D341Med (cell line): ENCODE data around the gene TPBGL.
A peak's percentile ranks its signal among the peaks of the same experiment; 100 is the strongest.

Source experiments
- DNase-seq: peaks from one replicate; pipeline ENCODE4 v3.0.0; 2012; ENCODE audit warnings: low spot score

The TPBGL gene

DNA sequence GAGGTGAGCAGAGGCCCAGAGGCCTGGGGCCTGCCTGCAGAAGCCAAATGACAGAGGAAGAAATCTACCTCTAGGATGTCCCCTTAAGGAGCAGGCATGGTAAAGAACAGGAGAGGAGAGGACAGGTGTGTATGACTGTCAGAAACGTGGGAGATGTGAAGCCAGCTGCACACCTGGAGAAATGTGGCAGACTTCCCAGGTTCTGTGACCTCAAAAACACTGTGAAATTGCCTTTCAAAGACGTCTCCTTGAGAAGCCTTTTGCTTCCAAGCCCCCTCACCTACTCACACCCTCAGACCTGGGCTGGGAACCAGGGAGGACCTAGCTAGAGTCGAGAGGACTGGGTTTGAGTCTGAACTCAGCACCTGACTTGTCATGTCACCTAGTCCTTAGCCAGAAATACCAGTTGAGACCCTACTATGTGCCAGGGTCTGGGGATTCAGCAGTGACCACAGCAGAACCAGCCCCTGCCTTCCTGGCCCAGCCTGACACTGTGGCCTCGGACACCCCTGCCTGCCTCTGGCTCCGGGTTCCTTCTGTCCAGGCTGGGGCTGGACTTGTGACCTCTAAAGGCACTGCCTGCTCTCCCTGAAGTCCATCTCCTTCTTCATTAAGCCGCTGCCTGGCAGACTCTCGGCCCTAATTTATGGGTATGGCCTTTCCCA lies 5.6 kb downstream of the TPBGL start:
- no peak for DNase-seq

DNA sequence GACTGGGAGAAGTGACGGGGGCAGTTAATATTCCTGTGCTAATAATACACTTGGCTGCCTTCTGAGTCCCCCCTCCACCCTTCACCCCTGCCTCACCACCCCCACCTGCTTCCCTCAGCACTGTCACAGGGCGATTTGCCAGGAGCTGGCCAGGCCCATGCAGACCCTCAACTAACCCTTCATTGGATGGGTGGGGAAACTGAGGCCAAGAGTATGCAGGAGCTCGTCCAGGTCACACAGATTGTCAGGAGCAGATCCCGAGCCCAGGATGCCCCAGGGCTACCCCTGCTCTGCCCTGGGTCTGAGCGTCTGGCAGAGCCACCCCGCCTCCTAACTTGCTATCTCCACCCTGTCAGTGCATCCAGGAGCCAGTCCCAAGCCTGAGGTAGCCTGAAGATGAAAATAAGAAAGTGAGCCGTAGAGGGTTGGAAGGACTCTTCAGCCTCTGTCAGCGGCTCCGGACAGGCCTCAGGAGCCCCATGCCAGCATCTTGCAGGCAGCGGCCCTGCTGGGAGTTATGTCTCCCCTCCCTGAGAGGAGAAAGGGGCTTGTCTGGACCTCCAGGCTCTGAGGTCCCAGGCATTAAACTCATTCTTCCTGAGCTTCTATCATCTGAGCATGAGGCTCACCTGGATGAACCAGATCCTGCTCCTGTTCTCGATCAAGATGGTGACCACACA lies 6.2 kb downstream of the TPBGL start:
- no peak for DNase-seq

DNA sequence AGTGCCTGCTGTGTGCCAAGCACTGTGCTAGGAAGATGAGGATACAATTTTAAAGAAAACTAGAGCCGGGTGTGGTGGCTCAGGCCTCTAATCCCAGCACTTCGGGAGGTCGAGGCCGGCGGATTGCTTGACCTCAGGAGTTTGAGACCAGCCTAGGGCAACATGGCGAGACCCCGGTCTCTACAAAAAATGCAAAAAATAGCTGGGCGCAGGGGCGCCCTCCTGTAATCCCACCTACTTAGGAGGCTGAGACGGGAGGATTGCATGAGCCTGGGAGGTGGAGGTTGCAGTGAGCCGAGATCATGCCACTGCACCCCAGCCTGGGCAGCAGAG lies 8.3 kb downstream of the TPBGL start:
- DNase-seq = no peak

DNA sequence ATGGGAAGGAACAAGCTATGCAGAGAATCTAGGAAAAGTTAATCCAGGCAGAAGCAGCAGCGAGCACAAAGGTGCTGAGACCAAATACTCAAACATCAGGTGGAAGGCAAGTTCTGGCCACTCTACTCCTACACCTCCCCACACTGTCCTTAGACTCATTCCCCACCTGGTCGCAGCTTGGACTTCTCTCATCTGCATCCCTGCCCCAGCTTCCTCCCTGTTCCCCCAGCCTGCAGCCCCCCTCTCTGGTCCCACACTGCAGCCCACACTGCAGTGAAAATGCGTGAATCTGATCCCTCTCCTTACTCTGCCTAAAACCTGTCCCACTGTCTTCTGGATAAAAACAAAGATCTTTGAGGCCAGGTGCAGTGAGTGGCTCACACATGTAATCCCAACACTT lies 9.1 kb downstream of the TPBGL start:
- DNase-seq = no peak

DNA sequence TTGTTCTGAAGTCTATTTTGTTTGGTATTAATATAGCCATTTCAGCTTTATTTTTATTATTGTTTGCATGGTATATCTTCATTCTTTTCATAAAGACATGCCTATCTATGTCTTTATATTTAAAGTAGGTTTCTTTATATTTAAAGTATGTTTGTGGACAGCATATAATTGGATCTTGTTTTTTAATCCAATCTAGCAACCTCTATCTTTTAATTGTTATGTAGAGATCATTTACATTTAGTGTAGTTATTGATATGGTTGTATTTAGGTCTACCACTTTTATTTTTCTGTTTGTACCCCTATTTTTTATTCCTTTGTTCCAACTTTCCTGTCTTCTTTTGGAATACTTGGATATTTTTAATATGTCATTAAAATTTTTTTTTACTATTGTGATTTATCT lies 13.8 kb downstream of the TPBGL start:
- no peak for DNase-seq

DNA sequence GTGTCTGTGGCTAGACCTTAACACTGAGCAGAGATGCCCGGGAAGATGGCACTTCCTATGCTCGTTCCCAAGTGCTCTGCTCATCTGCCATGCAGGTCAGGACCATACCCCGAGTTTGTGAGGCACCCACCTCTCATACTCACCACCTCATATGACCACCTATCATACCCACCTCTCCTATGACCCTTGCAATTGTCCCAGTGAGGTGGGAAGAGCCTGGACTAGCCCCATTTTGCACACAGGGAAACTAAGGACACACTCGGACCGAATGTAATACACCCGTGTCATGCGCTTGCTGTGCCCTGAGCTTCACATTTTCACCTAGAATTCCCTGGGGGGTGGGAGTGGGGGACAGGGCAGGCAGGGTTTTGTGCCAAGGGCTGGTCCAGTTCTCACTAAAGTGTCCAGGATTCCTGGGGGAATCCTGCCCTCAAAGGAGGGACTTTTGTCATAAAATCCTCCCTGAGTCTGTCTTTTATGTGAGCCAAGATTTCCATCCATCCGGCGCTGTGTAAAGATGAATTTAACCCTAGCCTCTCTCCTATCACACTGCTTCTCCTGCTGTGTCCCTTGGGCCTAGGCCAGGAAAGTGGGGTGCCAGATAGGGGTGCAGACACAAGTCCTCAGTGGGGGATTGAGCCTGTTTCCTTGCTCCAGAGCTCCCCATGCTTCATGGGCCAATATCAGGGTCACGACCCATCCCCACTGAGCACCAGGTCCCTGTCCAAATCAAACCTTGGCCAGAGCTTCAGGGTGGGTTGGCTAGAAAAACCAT lies 20.0 kb downstream of the TPBGL start:
- DNase-seq = no peak

DNA sequence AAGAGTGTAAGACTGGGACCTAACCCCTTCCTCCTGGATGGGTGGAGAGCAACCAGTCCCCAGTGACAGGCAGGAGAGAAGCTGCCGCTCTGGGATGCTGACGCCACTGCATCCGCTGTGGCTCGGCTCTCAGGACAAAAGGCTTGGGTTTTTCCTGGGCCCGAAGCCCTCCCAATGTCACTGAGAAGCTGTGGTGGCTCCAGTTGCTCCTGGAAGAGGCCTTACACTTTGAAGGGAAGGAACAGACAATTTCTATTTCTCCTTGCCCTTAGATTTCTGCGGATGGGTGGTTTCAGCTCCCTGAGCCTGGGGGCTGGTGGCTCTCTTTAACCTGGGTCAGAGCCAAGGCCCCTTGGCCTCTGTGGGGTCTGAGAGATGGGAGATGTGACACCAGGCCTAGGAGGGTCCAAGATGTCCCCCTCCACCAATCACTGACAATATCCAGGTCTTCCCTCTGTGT lies 21.4 kb downstream of the TPBGL start:
- no peak for DNase-seq

DNA sequence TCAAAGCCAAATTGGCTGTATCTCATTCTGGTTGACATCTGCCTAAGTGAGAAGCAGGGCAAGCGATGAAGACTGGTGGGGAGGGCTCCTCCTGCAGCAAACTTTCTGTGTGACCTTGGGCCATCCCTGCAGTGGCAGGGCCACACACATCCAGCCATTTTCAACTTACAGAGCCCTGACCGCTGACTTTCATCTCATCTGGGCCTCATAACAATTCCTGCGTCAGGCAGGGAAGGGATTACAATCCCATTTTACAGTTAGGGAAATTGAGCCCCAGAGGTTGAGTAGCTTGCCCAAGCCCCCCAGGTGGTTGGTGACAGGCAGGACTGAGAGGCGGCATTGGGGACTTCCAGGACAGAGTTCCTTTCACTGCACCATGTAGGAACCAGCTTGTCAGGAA lies 21.9 kb downstream of the TPBGL start:
- DNase-seq = no peak

DNA sequence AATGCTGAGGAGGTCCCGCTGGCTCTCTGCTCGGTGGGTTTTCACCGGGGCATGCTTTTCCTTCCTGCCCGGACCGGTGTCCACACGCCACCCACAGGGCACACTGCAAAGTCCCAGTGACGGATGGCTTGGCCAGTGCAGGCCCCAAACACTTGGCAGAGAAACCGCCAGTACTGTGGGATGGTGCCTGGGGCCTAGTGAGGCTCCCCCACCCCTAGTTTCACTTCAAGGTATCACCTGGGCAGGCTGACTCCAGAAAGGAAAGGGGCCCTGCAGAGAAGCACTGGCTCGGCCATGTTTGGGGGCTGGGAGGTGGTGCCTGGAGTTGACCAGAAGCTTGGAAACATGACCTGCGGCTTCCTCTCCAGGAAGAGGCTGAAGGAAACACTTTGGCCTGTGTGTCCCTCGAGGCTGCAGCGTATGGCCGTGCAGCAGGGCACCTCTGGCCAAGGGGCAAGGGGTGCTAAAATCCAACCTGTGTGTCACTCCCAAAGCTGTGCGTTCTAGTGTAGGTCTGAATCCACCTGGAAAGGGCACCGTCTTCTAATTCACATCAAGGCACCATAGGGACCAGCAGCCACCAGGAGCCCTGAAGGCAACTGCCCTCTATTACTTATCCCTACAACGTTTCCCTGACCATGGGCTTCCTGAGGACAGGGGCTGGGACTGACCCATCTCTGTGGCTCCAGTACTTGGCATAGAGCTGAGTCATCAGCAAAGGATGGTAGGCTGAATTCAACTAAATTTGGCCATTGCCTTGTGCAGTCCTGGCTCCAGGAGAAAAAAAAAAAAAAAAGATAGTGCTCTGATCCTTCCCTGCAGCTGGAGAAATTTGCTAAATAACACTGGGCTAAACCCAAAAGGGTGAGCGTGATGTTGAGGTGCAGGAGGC lies 22.6 kb downstream of the TPBGL start:
- DNase-seq = no peak

DNA sequence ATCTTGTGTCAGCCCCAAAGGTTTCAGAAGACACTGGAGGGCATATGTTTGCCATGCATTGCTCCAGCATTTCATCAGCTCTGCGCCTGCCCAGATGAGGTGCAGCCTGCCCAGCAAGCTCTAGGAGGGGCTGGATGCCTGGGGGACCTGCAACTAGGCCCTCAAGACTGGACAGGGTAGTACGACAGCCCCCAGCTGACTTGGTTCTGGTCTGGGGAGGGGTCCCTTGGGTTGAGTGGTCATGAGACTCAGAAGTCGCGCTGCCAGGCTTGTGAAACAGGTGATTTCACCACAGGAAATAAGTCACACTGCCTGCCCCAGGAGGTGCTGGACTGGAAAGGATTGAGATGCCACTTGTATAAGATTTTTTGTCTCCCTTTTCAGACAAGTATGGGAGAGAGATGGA lies 23.4 kb downstream of the TPBGL start:
- no peak for DNase-seq

DNA sequence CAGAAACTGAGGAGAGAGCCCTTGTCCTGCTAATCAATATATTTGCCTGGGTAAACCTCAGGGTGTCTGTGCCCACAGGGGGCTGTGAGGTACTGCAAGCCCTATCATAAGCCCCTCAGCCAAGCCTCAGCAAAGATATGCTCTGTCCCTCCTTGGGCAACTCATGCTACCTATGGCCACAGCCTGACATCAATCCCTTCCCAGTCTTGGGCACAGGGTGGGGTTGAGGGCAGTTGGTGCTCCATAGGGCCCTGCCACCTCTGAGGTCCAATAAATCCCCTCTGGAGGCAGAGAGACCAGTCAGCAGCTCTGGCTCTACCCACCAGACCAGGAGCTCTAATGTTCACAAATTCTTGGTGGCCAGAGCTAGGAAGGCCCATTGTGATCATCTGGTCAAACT lies 23.8 kb downstream of the TPBGL start:
- no peak for DNase-seq

DNA sequence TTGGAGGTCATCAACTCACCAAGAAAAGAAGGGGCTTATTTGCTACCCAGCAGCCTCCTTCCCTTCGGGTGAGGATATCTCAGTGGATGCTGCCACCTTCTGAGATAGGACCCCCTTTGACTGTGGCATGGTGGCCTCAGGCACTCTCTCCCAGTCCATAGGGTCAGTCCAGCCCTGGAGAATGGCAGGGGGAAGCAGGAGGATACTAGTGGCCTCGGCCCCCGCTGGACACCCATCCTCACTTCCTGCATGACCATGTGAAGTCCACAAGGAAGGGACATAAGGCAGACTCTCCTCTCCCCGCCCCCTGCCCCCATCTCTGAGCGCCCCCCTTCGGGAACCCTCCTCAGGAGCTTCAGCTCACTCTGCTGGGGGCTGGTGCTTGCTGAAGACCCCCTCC lies 24.4 kb downstream of the TPBGL start:
- DNase-seq = no peak

DNA sequence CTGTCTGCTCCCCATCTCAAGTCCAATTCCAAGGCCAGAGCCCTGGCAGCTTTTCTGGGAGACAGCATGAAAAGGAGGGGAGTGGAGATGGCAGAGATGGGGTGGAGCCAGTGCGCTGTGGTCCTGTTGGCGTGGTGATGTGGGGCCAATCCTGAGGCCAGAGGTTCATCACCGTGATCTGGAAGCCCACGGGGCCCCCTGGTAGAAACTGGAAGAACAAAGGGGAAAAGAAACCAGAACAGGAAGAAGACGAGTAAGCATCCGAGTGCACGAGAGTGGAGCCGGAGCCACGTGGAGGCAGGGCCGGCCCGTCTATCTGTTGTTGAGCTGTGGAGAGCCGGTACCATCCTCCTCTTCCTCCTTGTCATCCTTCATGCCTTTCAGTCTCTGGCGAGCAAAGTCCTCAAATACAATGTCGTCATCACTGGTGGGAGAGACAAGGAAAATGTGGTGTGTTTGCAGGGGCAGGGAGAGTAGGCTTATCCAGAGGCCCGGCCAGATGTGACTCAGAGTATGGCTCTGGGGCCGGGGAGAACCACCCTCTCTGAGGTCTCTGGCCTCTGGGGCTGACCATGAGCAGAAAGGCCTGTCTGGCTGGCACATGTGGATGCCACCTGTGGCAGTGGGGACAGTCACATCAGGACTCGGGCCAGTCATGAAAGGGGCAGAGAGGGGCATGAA lies 25.4 kb downstream of the TPBGL start:
- DNase-seq = no peak

DNA sequence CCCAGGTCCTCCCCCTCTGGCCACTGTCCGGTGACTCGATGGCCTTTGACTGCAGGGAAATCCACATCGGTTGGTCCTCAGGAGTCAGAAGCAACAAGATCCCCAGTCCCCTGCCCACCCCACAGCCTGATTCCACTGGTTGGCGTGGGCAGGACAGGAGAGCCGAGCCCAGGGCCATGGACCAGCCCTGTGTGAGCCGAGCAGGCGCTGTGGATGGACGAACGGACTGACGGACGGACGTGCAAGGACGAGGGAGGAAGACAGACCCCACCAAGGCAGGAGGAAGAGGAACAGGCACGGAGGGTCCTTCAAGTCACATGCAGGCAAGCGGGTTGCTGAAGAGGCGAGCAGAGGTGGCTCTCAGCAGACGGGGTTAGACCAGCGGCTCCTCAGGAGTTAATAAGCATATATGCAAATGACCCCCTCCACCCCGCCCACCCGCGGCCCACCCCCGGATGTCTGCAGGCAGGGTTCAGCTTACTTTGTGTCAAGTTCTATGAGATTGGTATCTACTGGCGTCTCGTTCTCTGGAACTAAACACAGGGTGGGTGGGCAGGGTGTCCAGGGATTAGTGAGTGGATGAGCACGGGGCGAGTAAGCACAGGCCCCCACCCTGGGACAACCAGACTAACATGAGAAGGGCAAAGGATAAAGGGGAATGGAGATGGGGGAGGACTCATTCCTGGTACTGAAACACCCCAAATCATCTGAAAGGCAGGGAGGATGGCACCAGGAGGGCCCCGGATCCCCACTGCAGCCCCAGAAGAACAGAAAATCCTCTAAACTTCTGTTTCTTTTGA lies 26.8 kb downstream of the TPBGL start:
- DNase-seq = no peak

DNA sequence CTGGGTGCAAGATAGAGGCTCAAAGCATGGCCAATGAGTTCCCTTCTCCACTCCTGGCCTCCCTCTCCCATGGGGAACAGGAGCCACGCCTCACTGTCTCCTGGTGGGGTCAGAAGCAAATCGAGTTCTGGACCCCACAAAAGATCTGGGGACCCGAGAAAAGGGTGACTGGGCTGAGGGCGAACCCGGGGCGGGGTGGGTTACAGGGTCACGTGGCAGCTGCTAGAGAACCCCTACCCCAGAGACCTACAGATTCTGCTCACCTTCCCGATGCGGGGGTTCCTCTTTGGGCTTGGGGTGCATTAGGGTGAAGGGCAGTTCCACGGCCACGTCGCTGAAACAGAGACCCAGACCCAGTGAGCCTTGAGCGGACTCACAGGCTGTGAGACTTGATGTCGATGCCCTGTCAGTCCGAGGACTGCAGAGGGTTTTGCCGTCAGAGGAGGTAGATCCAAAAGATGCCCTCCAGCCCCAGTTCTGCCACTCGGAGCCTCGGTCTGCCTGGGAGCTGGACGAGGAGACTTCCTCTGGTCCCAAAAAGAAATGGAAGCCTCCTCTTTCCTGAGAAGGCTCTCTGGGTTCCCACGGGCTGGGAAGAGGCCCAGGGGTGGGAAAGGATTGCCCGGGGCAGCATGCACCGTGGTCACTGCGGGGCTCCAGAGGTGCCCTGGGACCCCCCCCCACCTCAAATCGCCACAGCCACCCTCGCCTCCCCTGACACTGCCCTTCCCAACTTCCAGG lies 28.2 kb downstream of the TPBGL start:
- no peak for DNase-seq

DNA sequence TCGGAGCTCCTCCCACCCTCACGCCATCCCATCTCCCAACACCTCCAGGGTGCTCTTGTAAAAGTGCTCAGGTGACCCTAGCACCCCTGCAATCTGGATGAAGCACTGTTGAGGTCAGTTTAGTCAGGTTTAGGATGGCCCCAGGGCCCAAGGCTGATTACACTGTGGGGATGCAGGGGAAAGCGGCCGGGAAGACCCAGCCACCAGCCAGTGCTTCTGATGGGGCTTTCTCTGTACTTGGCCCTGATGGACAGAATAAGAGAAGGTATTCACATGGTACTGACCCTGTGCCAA lies 28.7 kb downstream of the TPBGL start:
- DNase-seq = no peak

DNA sequence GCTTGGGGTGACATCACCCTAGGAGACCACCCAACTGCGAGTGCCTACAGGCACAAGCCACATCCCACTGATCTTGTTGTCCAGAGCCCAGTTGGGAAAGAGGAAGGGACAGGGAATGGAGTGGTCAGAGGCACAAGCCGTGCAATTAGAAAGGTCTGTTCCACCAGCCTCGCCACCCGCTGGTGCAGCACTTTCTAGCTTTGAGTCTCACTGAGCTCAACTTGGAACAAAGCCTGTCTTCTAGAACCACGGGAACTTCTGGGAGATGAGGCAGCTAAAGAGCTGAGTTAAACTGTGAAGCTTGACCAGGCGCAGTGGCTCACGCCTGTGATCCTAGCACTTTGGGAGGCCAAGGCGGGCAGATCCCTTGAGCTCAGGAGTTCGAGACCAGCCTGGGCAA lies 29.3 kb downstream of the TPBGL start:
- DNase-seq = no peak

DNA sequence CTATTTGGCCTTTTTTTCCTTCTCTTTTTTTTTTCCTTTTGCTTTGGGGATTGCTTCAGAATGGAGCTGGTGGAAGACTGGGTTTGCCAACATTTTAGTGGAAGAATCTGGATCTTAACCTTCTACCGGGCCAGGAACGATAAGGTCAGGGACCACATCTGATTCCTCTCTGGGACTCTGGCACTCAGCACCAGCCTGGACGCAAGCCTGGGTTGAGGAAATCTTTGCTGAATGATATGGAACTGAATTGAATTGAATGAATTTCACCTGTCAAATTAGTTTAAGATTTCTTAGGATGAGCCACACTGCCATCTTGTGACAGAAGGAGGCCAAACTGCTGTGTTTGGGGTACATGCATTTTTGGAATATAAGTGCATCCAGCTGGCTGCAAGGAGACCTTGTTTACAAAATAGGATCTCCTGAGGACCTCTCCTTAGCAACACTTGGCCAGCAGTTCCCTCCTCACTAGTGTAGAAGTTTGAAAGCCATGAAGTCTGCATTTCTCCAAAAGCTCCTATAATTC lies 30.4 kb downstream of the TPBGL start:
- peak; percentile 55 for DNase-seq

DNA sequence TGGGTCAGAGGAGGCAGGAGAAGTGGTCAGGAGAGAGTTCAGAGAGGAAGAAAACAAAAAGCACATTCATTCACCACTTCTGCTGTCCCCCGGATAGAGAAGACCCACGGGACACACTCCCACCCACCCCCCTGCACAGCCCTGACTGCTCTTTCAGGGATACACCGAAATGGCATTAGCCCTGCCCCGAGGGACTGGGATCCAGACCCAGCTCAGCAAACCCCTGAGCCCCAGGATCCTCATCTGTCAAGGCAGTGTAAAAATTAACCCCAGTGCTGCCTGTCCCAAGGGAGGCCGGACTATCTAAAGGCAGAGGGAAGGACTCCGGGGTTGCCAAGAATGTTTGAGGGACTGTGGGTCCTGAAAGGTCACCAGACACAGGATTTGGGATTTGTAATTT lies 31.2 kb downstream of the TPBGL start:
- peak; percentile 51 for DNase-seq

DNA sequence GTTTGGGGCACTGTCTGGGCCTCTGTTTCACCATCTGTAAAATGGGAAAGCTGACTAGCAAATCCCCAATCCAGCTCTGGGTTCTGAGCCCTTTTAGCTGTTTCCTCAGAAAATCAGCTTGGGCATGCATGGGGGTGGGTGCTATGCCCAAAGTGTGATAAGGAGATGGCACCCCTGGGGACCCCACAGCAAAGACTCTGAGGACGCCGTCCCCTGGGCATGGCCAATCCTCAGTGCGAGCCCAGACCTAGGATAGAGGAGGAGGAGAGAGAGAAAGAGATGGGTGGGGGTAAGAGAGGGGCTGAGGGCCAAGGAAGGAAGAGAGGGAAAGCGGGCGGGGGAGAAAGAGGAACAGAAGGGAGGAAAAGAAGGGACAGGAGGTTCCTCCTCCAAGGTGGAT lies 31.8 kb downstream of the TPBGL start:
- no peak for DNase-seq
